ENCODE data around the gene UQCRC1.

- TF ChIP-seq PRRX2 (CRISPR knock-in tag; IDR thresholded peaks at IDR 0.05) (no peak), SP1 (CRISPR knock-in tag; conservative IDR thresholded peaks at IDR 0.05) (no peak), CREM (CRISPR knock-in tag; IDR thresholded peaks at IDR 0.05) (no peak), IRF2 (CRISPR knock-in tag; IDR thresholded peaks at IDR 0.05; ENCODE audit: borderline replicate concordance, low read depth) (no peak), CTCF (IDR thresholded peaks at IDR 0.05) (no peak), FOXP1 (CRISPR knock-in tag; IDR thresholded peaks at IDR 0.05; ENCODE audit: borderline replicate concordance) (no peak), ATF1 (CRISPR knock-in tag; IDR thresholded peaks at IDR 0.05) (no peak), FOXJ3 (CRISPR knock-in tag; IDR thresholded peaks at IDR 0.05; ENCODE audit: borderline replicate concordance) (no peak)
- TF ChIP-seq, protein P1, sequence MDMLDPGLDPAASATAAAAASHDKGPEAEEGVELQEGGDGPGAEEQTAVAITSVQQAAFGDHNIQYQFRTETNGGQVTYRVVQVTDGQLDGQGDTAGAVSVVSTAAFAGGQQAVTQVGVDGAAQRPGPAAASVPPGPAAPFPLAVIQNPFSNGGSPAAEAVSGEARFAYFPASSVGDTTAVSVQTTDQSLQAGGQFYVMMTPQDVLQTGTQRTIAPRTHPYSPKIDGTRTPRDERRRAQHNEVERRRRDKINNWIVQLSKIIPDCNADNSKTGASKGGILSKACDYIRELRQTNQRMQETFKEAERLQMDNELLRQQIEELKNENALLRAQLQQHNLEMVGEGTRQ (CRISPR knock-in tag; IDR thresholded peaks at IDR 0.05) = no peak
These were observed 12.0 kb downstream of the UQCRC1 start for GRCh38 chr3:48597408-48597800.

All from WTC11 (cell line).